GM23338 (cell line): ENCODE data around the gene CFDP1.

ENCODE experiments used
- CREB1 ChIP-seq: fragments of 250-450 bp; sonication (Bioruptor Pico); IDR thresholded peaks from 2 replicates; pipeline ENCODE4 v1.5.0; 2020; ENCODE audit warnings: low read depth, mild to moderate bottlenecking, moderate library complexity
- CTCF ChIP-seq, 2 experiments: fragments of 200-600 bp in 1 of 2; sonication (generic) in 1 of 2; conservative IDR thresholded peaks; 2 replicates each; pipeline versions ENCODE4 v1.5.1 to v1.6.1; 2016 to 2017; ENCODE audit warnings: antibody characterized with exemption in 2 of 2, low read depth in 2 of 2, mild to moderate bottlenecking in 2 of 2, moderate library complexity in 1 of 2
- EZH2 ChIP-seq: fragments of 200-600 bp; sonication (generic); IDR thresholded peaks from one replicate; pipeline ENCODE4 v1.8.0; 2017; ENCODE audit warnings: antibody characterized with exemption, mild to moderate bottlenecking, low read depth; ENCODE audit not compliant: unreplicated experiment
- POLR2AphosphoS5 ChIP-seq: IDR thresholded peaks from 2 replicates; pipeline ENCODE4 v1.6.1; 2016; ENCODE audit warnings: antibody characterized with exemption, low read depth
- REST ChIP-seq: IDR thresholded peaks from one replicate; pipeline ENCODE4 v1.6.1; 2018; ENCODE audit warnings: antibody characterized with exemption; ENCODE audit not compliant: unreplicated experiment
- STAT1 ChIP-seq: IDR thresholded peaks from one replicate; pipeline ENCODE4 v1.6.1; 2016; ENCODE audit warnings: antibody characterized with exemption; ENCODE audit not compliant: unreplicated experiment

DNA sequence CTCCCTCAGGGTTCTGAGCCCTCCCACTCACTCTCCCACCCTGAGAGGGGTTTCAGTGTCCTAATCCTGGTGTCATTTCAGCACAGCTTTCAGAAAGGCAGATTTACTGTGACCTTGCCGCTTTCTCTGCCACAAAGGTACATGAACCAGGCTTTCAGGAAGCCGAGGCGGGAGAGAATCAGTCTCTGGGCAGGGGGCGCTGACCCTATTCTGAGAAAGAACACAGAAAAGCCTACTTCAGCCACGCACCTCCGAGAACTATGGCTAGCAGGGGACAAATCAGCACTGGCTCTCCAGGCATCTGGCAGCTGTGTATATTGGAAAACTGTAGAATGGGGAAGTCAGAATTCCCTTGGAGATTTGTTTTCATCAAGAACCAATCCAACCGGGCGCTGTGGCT lies 124.1 kb downstream of the CFDP1 start:
- TF ChIP-seq POLR2AphosphoS5: no peak
- peak; percentile 17 to 35; a peak in 2 of 4 replicates for TF ChIP-seq CTCF (conservative IDR thresholded peaks at IDR 0.05; ENCODE audit: low read depth in 2 of 2)
- TF ChIP-seq REST: no peak
- no peak for TF ChIP-seq CREB1 (CRISPR knock-in tag)
- no peak for TF ChIP-seq EZH2
- TF ChIP-seq STAT1: no peak
